ENCODE measurements around the gene POLDIP2. TPM values are rescaled to one million over a fixed set of nuclear protein-coding genes. Genes with fewer than 3 reads are reported as not detected.

The POLDIP2 gene
- polyA plus RNA-seq, 1 of the 3 experiments (the other 2 are of a cell fraction): 98.1 TPM

DNA sequence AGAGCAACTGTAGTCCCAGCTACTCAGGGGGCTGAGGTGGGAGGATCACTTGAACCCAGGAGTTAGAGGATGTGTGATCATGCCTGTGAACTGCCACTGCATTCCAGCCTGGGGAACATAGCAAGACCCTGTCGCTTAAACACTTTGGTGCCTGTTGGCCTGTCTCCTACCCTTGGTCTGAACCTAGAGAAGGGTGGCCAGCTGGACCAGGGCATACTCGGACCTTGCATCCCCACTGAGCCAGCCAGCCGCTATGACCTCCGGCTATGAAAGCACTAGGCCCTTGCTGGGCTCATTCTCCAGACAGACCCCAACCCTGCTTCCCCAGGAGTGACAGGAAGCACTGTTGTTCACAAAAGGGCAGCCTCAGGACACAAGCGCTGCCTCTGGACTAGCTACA is 26.7 kb downstream of the POLDIP2 start:
- no peaks in the 10 kb centered on the region for H3K9me3 ChIP-seq
- peaks cover 4% of the 10 kb centered on the region for H3F3A ChIP-seq (replicated peaks; ENCODE audit: insufficient read depth)
- TF ChIP-seq, protein P1, sequence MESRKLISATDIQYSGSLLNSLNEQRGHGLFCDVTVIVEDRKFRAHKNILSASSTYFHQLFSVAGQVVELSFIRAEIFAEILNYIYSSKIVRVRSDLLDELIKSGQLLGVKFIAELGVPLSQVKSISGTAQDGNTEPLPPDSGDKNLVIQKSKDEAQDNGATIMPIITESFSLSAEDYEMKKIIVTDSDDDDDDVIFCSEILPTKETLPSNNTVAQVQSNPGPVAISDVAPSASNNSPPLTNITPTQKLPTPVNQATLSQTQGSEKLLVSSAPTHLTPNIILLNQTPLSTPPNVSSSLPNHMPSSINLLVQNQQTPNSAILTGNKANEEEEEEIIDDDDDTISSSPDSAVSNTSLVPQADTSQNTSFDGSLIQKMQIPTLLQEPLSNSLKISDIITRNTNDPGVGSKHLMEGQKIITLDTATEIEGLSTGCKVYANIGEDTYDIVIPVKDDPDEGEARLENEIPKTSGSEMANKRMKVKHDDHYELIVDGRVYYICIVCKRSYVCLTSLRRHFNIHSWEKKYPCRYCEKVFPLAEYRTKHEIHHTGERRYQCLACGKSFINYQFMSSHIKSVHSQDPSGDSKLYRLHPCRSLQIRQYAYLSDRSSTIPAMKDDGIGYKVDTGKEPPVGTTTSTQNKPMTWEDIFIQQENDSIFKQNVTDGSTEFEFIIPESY (IDR thresholded peaks at IDR 0.05; ENCODE audit: borderline replicate concordance, low read depth): no peak
- TF ChIP-seq ELF1 (IDR thresholded peaks at IDR 0.05) (no peak), FOXM1 (IDR thresholded peaks at IDR 0.05; ENCODE audit: low read depth) (no peak), FOXJ3 (CRISPR knock-in tag; IDR thresholded peaks at IDR 0.05) (no peak), MEF2A (IDR thresholded peaks at IDR 0.05; ENCODE audit: borderline replicate concordance, low read depth) (no peak), JUND (IDR thresholded peaks at IDR 0.05) (no peak), RFX5 (IDR thresholded peaks at IDR 0.05; ENCODE audit: low read length) (no peak)
- H3K36me3 ChIP-seq (replicated peaks in 1 of 2; ENCODE audit: control insufficient read depth in 1 of 2, insufficient read depth in 2 of 2, low read length in 1 of 2): peaks cover 25 to 50% of the 10 kb centered on the region in 2 experiments
- peaks cover 9 to 11% of the 10 kb centered on the region in 2 experiments; a peak in 2 of 4 replicates for H3K4me1 ChIP-seq (ENCODE audit: control insufficient read depth in 1 of 2, insufficient read depth in 2 of 2, low read depth in 1 of 2, low read length in 1 of 2)
- H3K27ac ChIP-seq (ENCODE audit: low read depth in 2 of 2, low read length in 1 of 2): no peak overlapping the region
- peaks cover 6% of the 10 kb centered on the region; the same call in 1 of the 2 replicates for H4K20me1 ChIP-seq (ENCODE audit: insufficient read depth)
- H3K9me2 ChIP-seq: no peaks in the 10 kb centered on the region
- no peak overlapping the region for H3K9ac ChIP-seq
- H3K4me3 ChIP-seq (ENCODE audit: low read depth in 2 of 2, low read length in 1 of 2): no peak overlapping the region
- CTCF ChIA-PET: interaction anchor here (0.7 to 1.5 kb wide), 4 partner anchors 8 to 24 kb away, joined by 3 to 7 read pairs (median 4); no protein-coding TSS in a partner anchor
- no peak overlapping the region for H2AFZ ChIP-seq (ENCODE audit: low read depth)
- no peaks in the 10 kb centered on the region for H3K27me3 ChIP-seq (ENCODE audit: insufficient read depth)
- no peak for DNase-seq
- no peak overlapping the region for H3K4me2 ChIP-seq
- WGBS (ENCODE audit: low lambda C conversion rate): 100% methylated on average over 2 of the region's 5 CpGs
- POLR2A ChIA-PET: interaction anchor here (1.4 kb wide), 1 partner anchor 11 kb away, joined by 4 read pairs; no protein-coding TSS in a partner anchor
- peaks cover 42% of the 10 kb centered on the region for H3K79me2 ChIP-seq (ENCODE audit: insufficient read depth)

DNA sequence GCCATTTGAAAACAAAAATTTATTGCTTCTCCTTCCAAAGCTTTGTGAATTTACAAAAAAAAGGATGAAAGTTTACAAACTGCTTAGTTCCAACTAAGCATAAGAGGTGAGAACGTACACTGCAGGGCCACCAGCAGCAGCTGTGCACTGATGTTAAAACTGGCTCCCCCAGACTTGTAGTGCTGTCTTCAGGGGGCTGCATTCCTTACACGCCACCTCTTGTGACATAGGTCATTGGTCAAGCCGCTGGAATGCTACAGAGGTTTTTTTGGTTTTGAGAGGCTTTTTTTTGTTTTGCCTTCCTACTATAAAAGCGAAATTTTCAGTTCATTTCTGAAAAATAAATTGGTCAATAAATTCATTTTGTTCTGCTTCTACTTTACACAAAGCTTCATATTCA is 29.0 kb downstream of the POLDIP2 start:
- ChIA-PET POLR2A (no interaction called here), CTCF (interaction anchor here (0.8 to 2.4 kb wide), 2 partner anchors 8 to 448 kb away, joined by 4 to 9 read pairs; no protein-coding TSS in a partner anchor)
- Histone ChIP-seq H3K27ac (ENCODE audit: low read depth in 2 of 2, low read length in 1 of 2) (no peak overlapping the region), H3K4me2 (no peak overlapping the region), H3K27me3 (ENCODE audit: insufficient read depth) (no peaks in the 10 kb centered on the region), H2AFZ (ENCODE audit: low read depth) (no peak overlapping the region), H3K36me3 (replicated peaks in 1 of 2; ENCODE audit: control insufficient read depth in 1 of 2, insufficient read depth in 2 of 2, low read length in 1 of 2) (peaks cover 25 to 50% of the 10 kb centered on the region in 2 experiments), H3K9me3 (no peaks in the 10 kb centered on the region), H3F3A (replicated peaks; ENCODE audit: insufficient read depth) (peaks cover 4% of the 10 kb centered on the region), H3K79me2 (ENCODE audit: insufficient read depth) (peaks cover 24% of the 10 kb centered on the region), H3K9ac (no peak overlapping the region), H3K9me2 (no peaks in the 10 kb centered on the region), H3K4me1 (ENCODE audit: control insufficient read depth in 1 of 2, insufficient read depth in 2 of 2, low read depth in 1 of 2, low read length in 1 of 2) (peaks cover 0 to 2% of the 10 kb centered on the region in 2 experiments; a peak in 1 of 4 replicates), H4K20me1 (ENCODE audit: insufficient read depth) (no peaks in the 10 kb centered on the region; the same call in 1 of the 2 replicates), H3K4me3 (ENCODE audit: low read depth in 2 of 2, low read length in 1 of 2) (no peak overlapping the region)
- WGBS (ENCODE audit: low lambda C conversion rate): 90% methylated on average over 4 of the region's 4 CpGs
- DNase-seq: no peak
- TF ChIP-seq EP300 (IDR thresholded peaks at IDR 0.05; ENCODE audit: borderline replicate concordance in 1 of 2, low read depth in 1 of 2, low read length in 1 of 2) (no peak), TAF1 (IDR thresholded peaks at IDR 0.05; ENCODE audit: borderline replicate concordance, low read depth, low read length) (no peak), NRF1 (IDR thresholded peaks at IDR 0.05; ENCODE audit: low read depth, low read length) (no peak), RCOR1 (IDR thresholded peaks at IDR 0.05; ENCODE audit: low read length) (no peak), SIN3A (IDR thresholded peaks at IDR 0.05; ENCODE audit: borderline replicate concordance, low read depth, low read length) (no peak), GABPA (IDR thresholded peaks at IDR 0.05; ENCODE audit: low read depth) (no peak), POLR2AphosphoS5 (IDR thresholded peaks at IDR 0.05; ENCODE audit: low read depth, low read length) (no peak)
- TF ChIP-seq, protein P2, sequence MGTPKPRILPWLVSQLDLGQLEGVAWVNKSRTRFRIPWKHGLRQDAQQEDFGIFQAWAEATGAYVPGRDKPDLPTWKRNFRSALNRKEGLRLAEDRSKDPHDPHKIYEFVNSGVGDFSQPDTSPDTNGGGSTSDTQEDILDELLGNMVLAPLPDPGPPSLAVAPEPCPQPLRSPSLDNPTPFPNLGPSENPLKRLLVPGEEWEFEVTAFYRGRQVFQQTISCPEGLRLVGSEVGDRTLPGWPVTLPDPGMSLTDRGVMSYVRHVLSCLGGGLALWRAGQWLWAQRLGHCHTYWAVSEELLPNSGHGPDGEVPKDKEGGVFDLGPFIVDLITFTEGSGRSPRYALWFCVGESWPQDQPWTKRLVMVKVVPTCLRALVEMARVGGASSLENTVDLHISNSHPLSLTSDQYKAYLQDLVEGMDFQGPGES (IDR thresholded peaks at IDR 0.05; ENCODE audit: low read depth, low read length): no peak
- TF ChIP-seq, protein P1 (IDR thresholded peaks at IDR 0.05; ENCODE audit: borderline replicate concordance, low read depth): no peak
- TF ChIP-seq, protein P3, sequence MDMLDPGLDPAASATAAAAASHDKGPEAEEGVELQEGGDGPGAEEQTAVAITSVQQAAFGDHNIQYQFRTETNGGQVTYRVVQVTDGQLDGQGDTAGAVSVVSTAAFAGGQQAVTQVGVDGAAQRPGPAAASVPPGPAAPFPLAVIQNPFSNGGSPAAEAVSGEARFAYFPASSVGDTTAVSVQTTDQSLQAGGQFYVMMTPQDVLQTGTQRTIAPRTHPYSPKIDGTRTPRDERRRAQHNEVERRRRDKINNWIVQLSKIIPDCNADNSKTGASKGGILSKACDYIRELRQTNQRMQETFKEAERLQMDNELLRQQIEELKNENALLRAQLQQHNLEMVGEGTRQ (IDR thresholded peaks at IDR 0.05; ENCODE audit: borderline replicate concordance, low read depth, low read length): no peak
- TF ChIP-seq, protein P4, sequence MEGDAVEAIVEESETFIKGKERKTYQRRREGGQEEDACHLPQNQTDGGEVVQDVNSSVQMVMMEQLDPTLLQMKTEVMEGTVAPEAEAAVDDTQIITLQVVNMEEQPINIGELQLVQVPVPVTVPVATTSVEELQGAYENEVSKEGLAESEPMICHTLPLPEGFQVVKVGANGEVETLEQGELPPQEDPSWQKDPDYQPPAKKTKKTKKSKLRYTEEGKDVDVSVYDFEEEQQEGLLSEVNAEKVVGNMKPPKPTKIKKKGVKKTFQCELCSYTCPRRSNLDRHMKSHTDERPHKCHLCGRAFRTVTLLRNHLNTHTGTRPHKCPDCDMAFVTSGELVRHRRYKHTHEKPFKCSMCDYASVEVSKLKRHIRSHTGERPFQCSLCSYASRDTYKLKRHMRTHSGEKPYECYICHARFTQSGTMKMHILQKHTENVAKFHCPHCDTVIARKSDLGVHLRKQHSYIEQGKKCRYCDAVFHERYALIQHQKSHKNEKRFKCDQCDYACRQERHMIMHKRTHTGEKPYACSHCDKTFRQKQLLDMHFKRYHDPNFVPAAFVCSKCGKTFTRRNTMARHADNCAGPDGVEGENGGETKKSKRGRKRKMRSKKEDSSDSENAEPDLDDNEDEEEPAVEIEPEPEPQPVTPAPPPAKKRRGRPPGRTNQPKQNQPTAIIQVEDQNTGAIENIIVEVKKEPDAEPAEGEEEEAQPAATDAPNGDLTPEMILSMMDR (IDR thresholded peaks at IDR 0.05): no peak

Measured in SK-N-SH (cell line).